Activated T-cell treated with anti-CD3 and anti-CD28 coated beads, Interleukin-2, amount 50 U/mL, for 48 hours (primary cell): ENCODE measurements around the gene CPED1.
"Not testable (repeated sequence)": the region's sequence is repeated elsewhere in the genome, so short reads cannot be mapped to it uniquely, and the experiment has no call there.

Experiments used
- DNase-seq, 2 experiments: peaks; one replicate each; pipeline ENCODE4 v3.0.0-alpha.2; 2020

CPED1 gene

GRCh38 chr7:120997882-120998474 lies 9.5 kb downstream of the CPED1 start:
- DNase-seq, result no peak

- no peak for DNase-seq
Observed at GRCh38 chr7:120998520-120998919, 10.0 kb downstream of the CPED1 start.

GRCh38 chr7:120998996-120999565 lies 10.6 kb downstream of the CPED1 start:
- DNase-seq, result no peak

GRCh38 chr7:121000081-121000983 lies 11.8 kb downstream of the CPED1 start:
- no peak for DNase-seq

GRCh38 chr7:121001234-121001906 lies 12.9 kb downstream of the CPED1 start:
- DNase-seq, result no peak

GRCh38 chr7:121002048-121002756 lies 13.7 kb downstream of the CPED1 start:
- DNase-seq, result no peak

GRCh38 chr7:121002757-121003200 lies 14.3 kb downstream of the CPED1 start:
- no peak for DNase-seq

GRCh38 chr7:121003986-121004685 lies 15.6 kb downstream of the CPED1 start:
- DNase-seq, result no peak

- not testable (repeated sequence) for DNase-seq
Observed at GRCh38 chr7:121005058-121005457, 16.5 kb downstream of the CPED1 start.

- DNase-seq, result no peak
Observed at GRCh38 chr7:121005996-121006584, 17.6 kb downstream of the CPED1 start.

GRCh38 chr7:121006711-121007315 lies 18.3 kb downstream of the CPED1 start:
- no peak for DNase-seq

GRCh38 chr7:121008816-121009215 lies 20.3 kb downstream of the CPED1 start:
- no peak for DNase-seq

GRCh38 chr7:121011401-121011800 lies 22.9 kb downstream of the CPED1 start:
- no peak for DNase-seq

GRCh38 chr7:121012170-121012874 lies 23.8 kb downstream of the CPED1 start:
- DNase-seq, result no peak

GRCh38 chr7:121012919-121013318 lies 24.4 kb downstream of the CPED1 start:
- DNase-seq, result no peak

GRCh38 chr7:121015560-121015959 lies 27.0 kb downstream of the CPED1 start:
- DNase-seq, result no peak

- no peak for DNase-seq
Observed at GRCh38 chr7:121016966-121017365, 28.5 kb downstream of the CPED1 start.

- DNase-seq, result no peak
Observed at GRCh38 chr7:121017586-121017985, 29.1 kb downstream of the CPED1 start.

- DNase-seq, result no peak
Observed at GRCh38 chr7:121019018-121019417, 30.5 kb downstream of the CPED1 start.

- no peak for DNase-seq
Observed at GRCh38 chr7:121020249-121020988, 31.9 kb downstream of the CPED1 start.
